Measurements from ENCODE around the gene CYBC1.

GRCh38 chr17:82437325-82437668, 13.3 kb downstream of the CYBC1 start:
- TF ChIP-seq SMC3 (conservative IDR thresholded peaks at IDR 0.05; ENCODE audit: poor library complexity) (no peak), CTCF (IDR thresholded peaks at IDR 0.05; ENCODE audit: poor library complexity, severe bottlenecking) (no peak), EZH2 (IDR thresholded peaks at IDR 0.05; ENCODE audit: borderline replicate concordance, insufficient read depth, low read length, poor library complexity, severe bottlenecking) (no peak), MXI1 (conservative IDR thresholded peaks at IDR 0.05; ENCODE audit: poor library complexity, severe bottlenecking) (no peak)

Measured in neural cell (in vitro differentiated cells).